HT1080 (cell line): ENCODE data around the gene TNNT3. TPM values are rescaled to one million over a fixed set of nuclear protein-coding genes. Genes with fewer than 3 reads are reported as not detected.

Experiments used
- DNase-seq: peaks from one replicate; pipeline ENCODE4 v3.0.0-alpha.2; 2015; ENCODE audit warnings: low read depth
- total RNA-seq: library from RNA; depleted of rRNA; stranded (reverse); fragments of >200 nt; shearing (Covaris generic); gene quantifications from 2 replicates; pipeline ENCODE4 v1.2.3, GENCODE V29; 2014

TNNT3 gene
- total RNA-seq, 1 experiment from 2014 or later: not detected

GRCh38 chr11:1921574-1922141, 2.2 kb downstream of the TNNT3 start:
- no peak for DNase-seq

- no peak for DNase-seq
Observed at GRCh38 chr11:1922481-1923081, 3.1 kb downstream of the TNNT3 start.

- DNase-seq: no peak
Observed at GRCh38 chr11:1923201-1923956, 3.9 kb downstream of the TNNT3 start.

DNA sequence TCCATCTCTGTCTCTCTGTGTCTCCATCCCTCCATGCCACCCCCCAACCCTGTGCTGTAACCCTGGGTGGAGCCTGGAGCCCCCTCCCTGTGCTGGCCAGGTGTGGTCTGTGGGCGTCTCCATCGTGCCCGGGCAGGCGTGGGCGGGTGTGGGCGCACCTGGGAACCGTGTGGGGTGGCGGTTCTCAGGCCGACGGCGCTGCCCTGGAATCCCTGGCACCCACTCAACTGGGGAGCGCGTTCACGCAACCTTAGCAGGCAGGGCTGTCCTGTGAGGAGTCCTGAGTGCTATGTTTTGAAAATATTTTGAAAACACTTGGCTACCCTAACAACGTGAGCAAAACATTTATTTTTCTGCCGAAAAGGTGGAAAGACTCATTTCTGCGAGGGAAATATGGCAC, 4.7 kb downstream of the TNNT3 start:
- no peak for DNase-seq

GRCh38 chr11:1924646-1925372, 5.3 kb downstream of the TNNT3 start:
- DNase-seq: no peak

- no peak for DNase-seq
Observed at GRCh38 chr11:1925373-1926155, 6.1 kb downstream of the TNNT3 start.

DNA sequence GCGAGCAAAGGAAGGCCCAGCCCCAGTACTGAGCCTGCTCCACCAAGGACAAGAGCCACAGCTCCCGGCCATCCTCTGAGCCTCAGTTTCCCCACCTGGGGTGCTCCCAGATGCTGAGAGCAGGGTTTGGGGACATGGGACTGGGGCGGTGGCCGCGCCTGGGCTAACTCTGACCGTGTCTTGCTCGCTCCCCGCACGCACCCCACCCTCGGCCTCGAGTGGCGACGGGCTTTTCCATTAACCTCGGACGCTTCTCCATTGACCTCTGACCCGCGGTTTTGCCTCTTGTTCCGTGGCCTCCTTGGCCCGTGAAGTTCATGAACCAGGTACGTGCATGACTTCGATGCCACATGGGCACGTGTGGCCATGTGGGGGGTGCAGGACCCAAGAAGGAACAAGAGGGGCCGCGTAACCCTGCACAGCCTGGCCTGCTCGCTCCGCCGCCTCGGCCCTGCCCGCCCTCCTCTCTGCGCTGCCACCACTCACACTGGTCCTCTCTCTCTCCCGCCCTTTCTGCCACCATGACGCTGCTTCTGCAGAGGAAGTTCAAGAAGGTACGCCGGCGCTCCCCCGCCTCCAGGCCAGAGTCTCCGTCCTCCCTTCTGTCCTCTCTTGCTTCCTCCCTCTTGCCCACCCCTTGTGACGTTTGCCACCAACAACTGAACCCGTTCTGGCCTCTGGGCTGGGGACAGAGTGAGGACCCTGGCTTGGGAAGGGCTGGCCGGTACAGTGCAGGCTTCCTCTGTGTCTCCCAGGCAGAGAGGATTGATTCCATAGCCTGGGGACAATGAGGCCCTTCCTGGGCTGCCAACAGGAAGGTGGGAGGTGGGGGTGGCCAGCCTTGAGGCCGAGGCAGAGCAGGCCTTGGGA, 6.9 kb downstream of the TNNT3 start:
- no peak for DNase-seq

DNA sequence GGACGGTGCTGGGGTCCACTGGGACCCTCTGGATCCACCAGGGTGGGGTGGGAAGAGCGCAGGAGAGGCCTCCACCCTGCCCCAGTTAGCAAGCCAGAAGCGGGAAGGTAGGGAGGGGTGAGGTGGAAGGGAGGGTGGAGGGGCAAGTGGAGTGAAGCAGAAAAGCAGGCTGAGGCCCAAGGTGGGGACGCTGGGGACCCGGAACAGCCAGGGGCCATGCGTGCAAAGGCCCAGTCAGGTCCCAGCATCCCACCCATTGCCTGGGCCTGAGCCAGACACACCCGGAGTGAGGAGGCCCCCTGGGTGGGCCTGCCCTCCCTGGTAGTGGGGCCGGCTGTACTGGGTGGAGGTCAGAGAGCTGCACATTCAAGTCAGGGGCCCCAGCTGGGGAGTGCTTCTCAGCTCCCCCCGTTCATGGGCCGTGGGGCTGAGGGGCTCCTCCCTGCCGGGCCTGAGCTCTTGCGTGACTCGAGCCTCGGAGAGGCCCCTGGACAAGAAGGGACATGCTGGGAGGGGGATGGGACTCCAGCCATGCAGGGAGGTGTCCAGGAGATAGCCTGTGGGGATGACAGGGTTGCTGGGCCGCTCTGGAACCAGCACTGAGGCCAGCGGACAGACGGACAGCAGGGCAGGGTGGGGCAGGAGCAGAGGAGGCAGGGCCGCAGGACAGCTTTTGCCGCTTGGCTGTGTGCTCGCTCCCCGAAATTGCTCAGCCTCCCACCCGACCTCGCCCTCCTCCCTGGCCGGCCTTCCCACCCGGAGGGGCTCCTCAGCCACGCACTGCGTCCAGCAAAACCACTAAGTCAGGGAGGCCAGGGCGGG, 7.7 kb downstream of the TNNT3 start:
- no peak for DNase-seq

DNA sequence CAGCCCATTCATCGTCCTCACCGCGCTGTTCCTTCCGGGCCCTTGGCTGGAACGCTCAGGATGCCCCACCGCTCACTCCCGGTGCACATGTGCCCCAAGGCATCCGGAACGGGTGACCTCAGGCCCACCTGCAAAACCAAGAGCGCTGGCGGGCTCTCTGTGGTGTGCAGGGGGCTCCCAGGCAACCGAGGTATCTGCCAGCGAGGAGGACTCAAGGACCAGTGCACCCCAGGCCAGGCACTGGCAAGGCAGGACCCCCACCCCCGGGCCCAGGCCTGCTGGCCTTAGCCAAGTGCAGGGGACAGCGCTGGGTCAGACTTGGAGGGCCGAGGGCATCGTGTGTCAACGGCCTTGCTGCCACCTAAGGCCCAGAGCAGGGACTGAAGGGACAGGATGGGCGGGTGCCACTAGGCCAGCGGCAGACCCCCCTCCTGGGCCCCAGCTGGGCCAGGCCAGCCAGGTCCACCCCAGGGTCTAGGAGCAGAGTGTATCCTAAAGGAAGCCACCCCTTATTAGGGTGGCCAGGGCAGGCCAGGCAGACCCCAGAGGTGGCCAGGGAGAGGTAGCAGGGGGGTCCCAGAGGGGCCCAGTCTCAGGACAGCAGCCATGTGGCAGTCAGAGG, 8.5 kb downstream of the TNNT3 start:
- no peak for DNase-seq

DNA sequence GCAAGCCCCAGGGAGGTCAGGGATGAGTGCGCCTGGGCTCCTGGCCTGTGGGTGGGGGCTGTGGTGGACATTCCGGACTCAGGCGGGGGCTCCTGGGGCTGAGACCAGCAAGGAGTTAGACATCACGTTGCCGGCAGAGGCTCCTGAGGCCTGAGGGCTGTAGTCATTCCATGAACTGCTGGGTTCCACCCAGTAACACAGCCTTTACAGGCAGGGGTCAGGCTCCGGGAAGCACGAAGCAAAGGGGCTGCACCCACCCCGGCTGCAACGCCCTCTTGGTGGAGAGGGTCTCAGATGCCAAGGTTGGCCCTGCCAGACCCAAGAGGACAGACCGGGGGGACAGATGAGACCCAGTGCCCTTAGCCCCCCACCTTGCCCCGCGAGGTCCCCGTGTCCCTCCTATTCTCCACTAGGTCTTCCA, 9.0 kb downstream of the TNNT3 start:
- DNase-seq: no peak

DNA sequence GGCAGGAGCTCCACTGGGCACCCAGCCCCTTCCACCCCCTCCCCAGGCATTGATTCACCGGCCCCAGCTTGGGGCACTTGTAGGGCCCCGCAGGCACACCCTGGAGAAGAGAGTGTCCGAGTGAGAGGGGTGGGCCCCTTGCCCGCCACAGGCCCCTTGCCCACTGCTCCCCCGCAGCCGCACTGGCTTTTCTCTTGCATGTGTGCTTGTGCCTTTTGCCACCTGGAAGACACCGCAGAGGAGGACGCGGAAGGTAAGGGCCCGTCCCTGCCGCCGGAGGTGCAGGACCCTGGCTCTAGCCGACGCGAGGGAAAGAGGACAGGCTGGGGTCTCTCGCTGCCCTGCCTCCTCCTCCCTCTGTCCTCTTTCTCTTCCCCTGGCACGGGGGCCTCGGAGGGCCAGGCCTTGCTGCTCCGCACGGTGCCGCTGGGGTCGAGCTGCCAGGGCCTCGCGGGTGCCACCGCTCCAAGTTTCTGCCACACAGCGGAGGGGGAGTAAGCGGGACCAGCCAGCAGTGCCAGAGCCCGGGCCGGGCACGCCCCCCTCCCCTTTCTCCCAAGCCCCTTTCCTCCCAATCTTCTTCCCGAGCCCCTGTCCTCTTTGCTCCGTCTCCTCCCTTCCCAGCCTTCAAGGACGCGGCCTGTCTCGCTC, 9.5 kb downstream of the TNNT3 start:
- DNase-seq: no peak

GRCh38 chr11:1929621-1930461, 10.3 kb downstream of the TNNT3 start:
- no peak for DNase-seq

DNA sequence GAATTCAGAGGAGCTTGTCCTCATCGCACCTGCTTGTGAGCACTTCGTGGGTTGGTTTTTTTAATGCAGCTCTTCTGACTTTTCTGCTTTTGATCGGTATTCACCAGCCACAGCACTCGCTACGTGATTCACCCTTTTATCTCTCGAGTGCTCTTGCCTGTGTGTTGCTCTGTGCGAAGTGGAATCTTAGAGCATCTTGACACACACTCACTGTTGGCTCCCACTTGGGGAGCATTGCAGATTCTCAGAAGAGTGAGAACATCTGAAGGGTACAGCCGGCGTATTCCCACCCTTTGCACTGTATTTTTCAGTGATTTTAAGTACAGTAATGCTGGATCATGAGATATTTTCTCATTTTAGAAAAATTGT, 10.9 kb downstream of the TNNT3 start:
- DNase-seq: no peak

DNA sequence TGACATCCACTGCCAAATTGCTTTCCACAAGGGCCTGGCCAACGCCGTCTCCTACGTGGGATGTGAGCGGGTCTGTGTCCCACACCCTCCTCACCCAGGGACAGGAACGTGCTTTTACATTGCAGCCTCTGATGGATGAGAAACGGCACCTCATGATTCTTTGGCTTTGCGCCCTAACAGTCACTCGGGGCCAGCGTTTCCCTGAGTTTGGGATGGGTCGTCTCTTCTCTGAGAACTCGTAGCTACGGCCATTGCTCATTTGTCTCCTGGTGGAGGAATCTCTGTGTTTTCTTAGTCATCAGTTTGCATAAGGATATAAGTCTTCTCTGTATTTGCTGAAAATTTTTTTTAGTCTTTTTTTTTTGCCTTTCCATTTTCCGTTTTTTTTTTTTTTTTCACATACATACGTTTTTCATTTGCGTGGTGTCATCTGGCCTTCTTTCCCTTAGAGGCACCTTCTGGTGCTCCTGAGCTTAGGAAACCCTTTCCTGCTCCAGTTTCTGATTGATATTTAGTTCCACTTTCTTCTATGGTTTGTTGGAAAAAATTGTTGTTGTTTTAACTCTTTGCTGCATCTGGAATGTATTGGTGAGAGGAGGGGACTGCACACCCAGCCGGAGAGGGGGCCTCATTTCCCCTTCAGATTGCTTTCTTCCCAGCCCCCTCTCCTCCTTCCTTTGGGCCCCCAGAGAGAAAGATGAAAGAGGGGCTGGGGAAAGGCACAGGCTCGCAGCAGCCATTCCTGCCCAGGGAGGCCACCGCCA, 12.0 kb downstream of the TNNT3 start:
- no peak for DNase-seq

DNA sequence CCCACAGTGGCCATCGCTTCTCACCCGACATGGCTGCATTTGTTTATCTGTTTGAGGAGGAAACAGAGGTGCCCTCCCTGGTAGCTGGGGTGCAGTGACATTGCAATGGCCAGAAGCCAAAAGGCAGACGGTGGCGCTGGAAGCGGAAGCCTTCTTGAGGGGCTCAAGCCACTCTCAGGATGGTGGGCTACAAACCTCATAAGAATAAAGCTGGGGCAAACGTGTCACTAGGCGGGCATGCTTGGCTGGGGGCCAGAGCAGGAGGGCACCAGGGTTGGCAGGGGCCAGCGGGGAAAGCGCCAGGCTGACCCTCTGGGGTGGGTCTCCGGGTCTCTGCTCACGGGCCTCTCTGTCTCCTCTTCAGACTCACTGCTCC, 12.6 kb downstream of the TNNT3 start:
- no peak for DNase-seq

- no peak for DNase-seq
Observed at GRCh38 chr11:1932681-1933080, 13.2 kb downstream of the TNNT3 start.
